8988T (cell line): ENCODE measurements around the gene TBL1Y.

ENCODE experiments used
- DNase-seq: peaks from one replicate; pipeline ENCODE4 v3.0.0; 2011

Gene TBL1Y

DNA sequence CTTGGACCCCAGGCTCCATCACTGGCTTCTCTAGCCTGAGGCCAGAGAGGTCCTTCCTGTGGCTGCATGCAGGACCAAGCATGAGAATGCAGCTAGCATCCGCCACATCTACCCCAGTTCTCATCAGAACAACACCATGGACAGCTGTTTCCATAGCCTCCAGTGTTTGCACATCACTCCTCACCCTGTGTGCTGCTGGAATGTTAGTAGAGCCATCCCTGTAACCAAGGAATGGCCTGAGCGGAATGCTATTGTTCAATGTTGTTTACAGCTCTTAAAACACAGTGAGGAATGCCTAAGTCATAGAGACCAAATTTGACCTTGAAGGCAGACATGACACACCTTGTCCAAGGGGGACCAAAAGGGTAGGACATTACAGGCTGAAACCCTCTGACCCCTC lies 183.9 kb downstream of the TBL1Y start:
- DNase-seq, result no peak

DNA sequence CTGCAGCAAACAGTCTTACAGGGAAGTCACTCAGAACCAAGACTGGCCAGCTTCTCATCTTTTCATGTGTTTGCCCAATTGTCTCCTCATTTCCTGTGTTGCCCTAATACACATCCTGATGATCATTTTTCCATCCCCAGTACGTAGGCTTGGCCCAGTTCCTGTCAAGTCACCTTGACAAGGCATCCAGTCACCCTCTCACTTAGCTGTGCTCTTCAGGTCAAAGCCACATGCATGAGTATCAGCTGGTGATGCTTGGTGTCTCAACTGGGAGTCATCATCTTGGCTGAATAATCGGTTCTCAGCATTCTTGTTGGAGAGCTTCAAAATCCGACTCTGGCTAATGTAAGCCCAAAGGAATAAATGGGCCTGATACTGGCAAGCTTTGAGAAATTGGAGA lies 186.5 kb downstream of the TBL1Y start:
- DNase-seq, result no peak

DNA sequence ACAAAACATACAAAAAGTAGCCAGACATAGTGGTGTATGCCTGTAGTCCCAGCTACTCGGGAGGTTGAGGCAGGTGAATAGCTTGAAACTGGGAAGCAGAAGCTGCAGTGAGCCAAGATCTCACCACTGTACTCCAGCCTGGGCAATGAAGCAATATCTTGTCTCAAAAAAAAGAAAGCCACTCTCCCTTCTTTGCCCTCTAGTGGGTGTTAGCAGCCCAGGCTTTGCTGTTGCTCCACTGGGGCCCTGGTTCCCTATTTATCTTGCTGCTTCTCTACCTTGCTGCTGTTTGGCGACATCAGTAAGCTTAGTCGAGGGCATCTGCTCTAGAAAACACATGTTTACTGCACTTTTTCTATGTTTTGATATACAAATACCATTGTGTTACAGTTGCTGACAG lies 189.2 kb downstream of the TBL1Y start:
- no peak for DNase-seq

DNA sequence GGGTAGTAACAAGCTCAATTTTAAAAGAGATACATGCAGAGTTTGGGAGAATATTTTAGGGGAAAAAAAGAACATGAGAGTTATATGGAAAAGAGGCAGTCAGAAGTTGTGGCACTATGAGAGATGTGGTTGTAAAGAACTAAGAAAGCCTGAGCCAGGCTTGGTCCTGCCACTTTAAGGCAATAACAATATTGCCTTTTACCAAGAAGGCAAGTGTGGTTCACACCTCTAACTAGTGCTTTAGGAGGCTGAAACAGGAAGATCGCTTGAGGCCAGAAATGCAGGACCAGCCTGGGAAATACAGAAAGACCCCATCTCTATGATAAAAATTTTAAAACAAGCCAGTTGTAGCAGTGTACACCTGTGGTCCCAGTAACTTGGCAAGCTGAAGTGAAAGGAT lies 192.2 kb downstream of the TBL1Y start:
- DNase-seq, result no peak

DNA sequence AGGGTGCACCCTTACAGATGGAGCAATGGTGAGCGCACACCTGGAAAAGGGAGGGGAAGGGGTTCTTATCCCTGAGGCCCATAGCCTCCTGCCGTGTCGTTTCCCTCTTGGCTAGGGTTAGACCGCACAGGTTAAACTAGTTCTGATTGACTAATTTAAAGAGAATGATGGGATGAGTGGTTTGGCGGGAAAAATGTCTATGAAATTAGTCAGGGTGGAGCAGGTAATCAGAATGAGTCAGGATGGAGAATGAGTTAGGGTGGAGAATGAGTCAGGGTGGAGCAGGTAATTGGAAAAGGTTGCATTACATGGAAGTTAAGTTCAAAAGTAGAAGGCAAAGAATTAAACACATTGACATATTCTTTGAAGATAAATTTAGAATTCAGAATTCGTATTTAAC lies 196.7 kb downstream of the TBL1Y start:
- no peak for DNase-seq

DNA sequence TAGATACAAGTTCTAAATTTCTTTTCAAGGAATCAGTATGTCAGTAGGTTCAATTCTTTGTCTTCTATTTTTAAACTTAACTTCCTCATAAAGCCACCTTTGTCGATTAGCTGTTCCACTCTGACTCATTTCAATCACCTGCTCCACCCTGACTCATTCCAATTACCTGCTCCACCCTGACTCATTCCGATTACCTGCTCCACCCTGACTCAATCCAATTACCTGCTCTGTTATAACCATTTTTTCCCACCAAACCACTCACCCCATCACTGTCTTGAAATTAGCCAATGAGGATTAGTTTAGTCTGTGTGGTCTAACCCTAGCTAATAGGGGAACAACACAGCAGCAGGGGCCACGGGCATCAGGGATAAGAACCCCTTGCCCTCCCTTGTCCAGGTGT lies 199.6 kb downstream of the TBL1Y start:
- DNase-seq, result no peak

DNA sequence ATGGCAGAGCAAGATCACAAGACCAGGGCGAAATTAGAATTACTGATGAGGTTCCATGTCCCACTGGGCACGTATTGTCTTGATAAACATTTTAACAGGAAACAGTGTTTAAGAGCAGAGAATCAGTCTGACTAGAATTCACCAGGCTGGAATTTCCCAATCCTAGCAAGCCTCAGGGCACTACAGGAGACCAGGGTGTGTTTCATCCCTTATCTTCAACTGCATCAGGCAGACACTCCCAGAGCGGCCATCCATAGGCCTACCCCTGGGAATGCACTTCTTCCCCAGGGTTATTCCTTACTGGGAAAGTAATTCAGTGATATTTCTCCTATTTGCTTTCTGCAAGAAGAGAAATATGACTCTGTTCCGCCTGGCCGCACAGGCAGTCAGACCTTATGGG lies 205.4 kb downstream of the TBL1Y start:
- DNase-seq, result no peak

DNA sequence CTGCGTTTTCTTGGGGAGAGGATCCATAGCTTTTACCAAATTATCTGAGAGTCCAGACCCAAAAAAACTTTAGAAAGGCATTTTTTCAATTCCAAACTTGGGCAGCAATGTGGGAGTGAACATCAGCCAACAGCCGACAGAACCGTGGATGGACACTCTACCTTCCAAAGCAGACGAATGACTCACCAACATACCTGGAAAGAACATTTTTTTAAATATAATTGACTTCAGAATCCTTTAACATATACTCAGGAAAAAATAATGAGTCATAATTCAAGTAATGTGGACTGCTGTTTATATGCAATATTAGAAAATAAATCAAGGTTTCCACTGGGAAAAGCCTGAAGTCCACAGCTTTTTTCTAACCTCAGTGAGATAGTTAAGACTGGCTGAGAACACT lies 211.7 kb downstream of the TBL1Y start:
- DNase-seq, result no peak

DNA sequence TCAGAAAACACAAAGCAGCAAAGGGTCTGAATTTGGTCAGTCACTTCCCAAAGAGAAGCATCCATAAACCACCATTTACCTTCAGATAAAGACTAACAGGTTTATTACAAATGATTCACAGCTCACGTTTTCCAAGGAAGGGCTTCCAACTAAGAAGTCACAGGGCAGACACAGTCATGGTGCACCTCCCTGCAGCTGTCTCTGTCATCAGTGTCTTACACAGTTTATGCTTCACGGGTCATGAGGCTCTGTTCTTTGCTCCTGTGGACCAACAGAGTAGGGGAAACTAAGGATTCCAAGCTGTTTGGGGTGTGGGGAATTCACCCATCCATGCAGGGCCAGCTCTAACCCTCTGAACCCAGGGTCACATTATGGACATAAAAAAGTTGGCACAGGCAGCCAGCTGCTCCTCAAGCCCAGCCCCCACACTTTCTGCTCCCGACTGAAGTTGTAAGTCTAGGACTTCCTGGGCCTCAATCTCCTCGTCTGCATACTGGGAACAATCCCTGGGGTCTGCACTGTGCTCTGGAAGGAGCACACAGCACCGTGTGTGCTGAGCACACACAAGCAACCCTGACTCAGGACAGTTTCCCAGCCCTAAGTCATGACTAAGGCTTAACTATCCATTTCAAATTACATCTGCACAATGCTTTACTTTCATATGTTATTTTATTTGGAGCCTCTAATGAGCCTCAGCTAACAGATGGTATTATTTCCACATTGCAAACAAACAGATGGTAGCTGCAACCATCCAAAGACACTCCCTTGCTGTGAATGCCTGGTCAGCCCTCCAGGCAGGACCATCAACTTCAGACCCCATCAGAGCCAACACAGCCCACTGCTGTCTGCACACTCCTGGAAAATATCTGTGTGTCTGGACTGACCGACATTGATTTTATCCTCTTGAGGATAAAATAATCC lies 214.9 kb downstream of the TBL1Y start:
- DNase-seq, result no peak

DNA sequence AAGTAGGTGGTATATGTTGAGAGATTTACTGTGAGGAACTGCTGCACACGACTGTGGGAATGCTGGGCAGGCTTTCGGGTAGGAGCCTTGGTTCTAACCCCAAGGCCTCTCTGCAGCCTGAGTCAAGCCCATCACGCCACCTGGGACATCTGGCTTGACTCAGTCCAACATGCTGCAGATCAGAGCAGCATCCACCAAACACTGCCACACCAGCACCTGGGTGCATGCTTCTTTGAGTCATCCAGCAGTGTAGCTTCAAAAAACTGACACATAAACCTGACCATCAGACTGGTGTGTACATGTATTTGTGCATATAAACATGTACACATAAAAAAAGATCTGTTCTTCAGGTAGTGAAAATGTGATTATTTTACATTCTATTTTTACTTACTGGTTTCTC lies 217.7 kb downstream of the TBL1Y start:
- DNase-seq, result no peak
